CD4-positive, alpha-beta T cell (primary cell): ENCODE results near the gene ARNT2. TPM values are rescaled to one million over a fixed set of nuclear protein-coding genes. Genes with fewer than 3 reads are reported as not detected.

Experiments used
- ATAC-seq: fragments of 200-7000 bp; cut with Tn5 transposase; one replicate; pipeline ENCODE4 v1.10.0; 2022; ENCODE audit warnings: mild to moderate bottlenecking; ENCODE audit not compliant: poor library complexity
- CTCF ChIA-PET: fragments of 350-600 bp; sonication (Branson Sonifier 250); formaldehyde crosslinking; loops from one replicate; lab custom pipeline; 2021; ENCODE audit warnings: antibody characterized with exemption, inconsistent platforms; lab: Charles Lee
- POLR2A ChIA-PET: fragments of 350-600 bp; sonication (Branson Sonifier 250); formaldehyde crosslinking; loops from one replicate; lab custom pipeline; 2021; ENCODE audit warnings: antibody characterized with exemption, inconsistent platforms; lab: Charles Lee
- DNase-seq, 14 experiments: peaks; one replicate each; pipeline ENCODE4 v3.0.0-alpha.2; 2013 to 2020; ENCODE audit warnings: mixed read lengths in 2 of 14
- H3K27ac ChIP-seq, 2 donors: one replicate each; pipeline versions ENCODE4 v1.5.1 to v1.7.0; 2013; ENCODE audit warnings: low read length in 2 of 2, low read depth in 1 of 2, mild to moderate bottlenecking in 1 of 2
- H3K27me3 ChIP-seq, 2 experiments: 1 replicate in 1 of 2; 2 replicates in 1 of 2; pipeline versions ENCODE4 v1.6.1 to v1.7.0; 2013; ENCODE audit warnings: low read length in 2 of 2, control low read depth in 1 of 2, mild to moderate bottlenecking in 1 of 2, moderate library complexity in 1 of 2; ENCODE audit not compliant: insufficient read depth in 2 of 2, control insufficient read depth in 1 of 2
- H3K36me3 ChIP-seq: one replicate; pipeline ENCODE4 v1.6.1; 2013; ENCODE audit warnings: low read length, control low read depth; ENCODE audit not compliant: insufficient read depth
- H3K4me1 ChIP-seq: one replicate; pipeline ENCODE4 v1.6.1; 2013; ENCODE audit warnings: low read length, control low read depth; ENCODE audit not compliant: insufficient read depth
- H3K4me3 ChIP-seq: one replicate; pipeline ENCODE4 v1.5.1; 2013; ENCODE audit warnings: mild to moderate bottlenecking, low read length, moderate library complexity
- H3K9me3 ChIP-seq, 2 experiments: 1 replicate in 1 of 2; 2 replicates in 1 of 2; pipeline versions ENCODE4 v1.6.1 to v1.7.0; 2013; ENCODE audit warnings: low read length in 2 of 2, mild to moderate bottlenecking in 2 of 2, control low read depth in 1 of 2, moderate library complexity in 1 of 2; ENCODE audit not compliant: control insufficient read depth in 1 of 2, insufficient read depth in 1 of 2
- H3K27ac Mint-ChIP-seq: one replicate; pipeline ENCODE4 v1.8.0; 2020; ENCODE audit warnings: mixed read lengths
- H3K27me3 Mint-ChIP-seq: one replicate; pipeline ENCODE4 v1.8.0; 2021; ENCODE audit warnings: mixed read lengths
- H3K36me3 Mint-ChIP-seq: one replicate; pipeline ENCODE4 v1.8.0; 2021; ENCODE audit warnings: low read depth, mixed read lengths
- H3K4me1 Mint-ChIP-seq: one replicate; pipeline ENCODE4 v1.8.0; 2021; ENCODE audit warnings: low read depth, mixed read lengths
- H3K4me3 Mint-ChIP-seq: one replicate; pipeline ENCODE4 v1.8.0; 2020; ENCODE audit warnings: mild to moderate bottlenecking, mixed read lengths
- H3K9me3 Mint-ChIP-seq: one replicate; pipeline ENCODE4 v1.8.0; 2020; ENCODE audit warnings: mixed read lengths
- CTCF ChIP-seq: fragments of 200-600 bp; IDR thresholded peaks from one replicate; pipeline ENCODE4 v1.8.0; 2022; ENCODE audit warnings: antibody characterized with exemption, mild to moderate bottlenecking
- intact Hi-C, 2 experiments: fragments of 100-400 bp; cut with DNase I in 1 of 2; cut with micrococcal nuclease in 1 of 2; formaldehyde crosslinking; loops; one replicate each; pipeline versions ENCODE4 v1.15.1 to v1.9.0; 2023 to 2025; cut with DNase I, micrococcal nuclease
- total RNA-seq, 174 experiments: library from RNA in 2 of 174; stranded (reverse) in 2 of 174; gene quantifications; one replicate each; pipeline ENCODE4 v1.2.3 and lab custom pipeline; 2021 to 2026

The ARNT2 gene
- total RNA-seq, 2 experiments from 2014 or later = not detected

GRCh38 chr15:80609091-80609490 lies 204.9 kb downstream of the ARNT2 start:
- DNase-seq (no peak), ATAC-seq (no peak)
- Mint-ChIP-seq H3K36me3 (no peaks in the 10 kb centered on the region), H3K9me3 (no peaks in the 10 kb centered on the region), H3K27me3 (no peaks in the 10 kb centered on the region), H3K4me3 (no peak overlapping the region), H3K4me1 (no peaks in the 10 kb centered on the region), H3K27ac (no peak overlapping the region)
- Histone ChIP-seq H3K4me1 (no peaks in the 10 kb centered on the region), H3K27me3 (peaks cover 0 to 4% of the 10 kb centered on the region in 2 experiments), H3K9me3 (no peaks in the 10 kb centered on the region), H3K4me3 (no peak overlapping the region), H3K36me3 (no peaks in the 10 kb centered on the region), H3K27ac (no peak overlapping the region)
- intact Hi-C loops = no loop called here
- TF ChIP-seq CTCF = no peak
- CTCF ChIA-PET = no interaction called here
- POLR2A ChIA-PET = no interaction called here

- ChIA-PET POLR2A (no interaction called here), CTCF (no interaction called here)
- no peak for TF ChIP-seq CTCF
- no peaks in the 10 kb centered on the region for H3K9me3 Mint-ChIP-seq
- Histone ChIP-seq H3K4me1 (no peaks in the 10 kb centered on the region), H3K9me3 (no peaks in the 10 kb centered on the region), H3K4me3 (no peak overlapping the region), H3K27me3 (peaks cover 0 to 4% of the 10 kb centered on the region in 2 experiments), H3K36me3 (no peaks in the 10 kb centered on the region), H3K27ac (no peak overlapping the region)
- intact Hi-C loops = no loop called here
- H3K27ac Mint-ChIP-seq = no peak overlapping the region
- H3K4me1 Mint-ChIP-seq = no peaks in the 10 kb centered on the region
- H3K4me3 Mint-ChIP-seq = no peak overlapping the region
- H3K27me3 Mint-ChIP-seq = no peaks in the 10 kb centered on the region
- ATAC-seq = no peak
- no peak for DNase-seq
- H3K36me3 Mint-ChIP-seq = no peaks in the 10 kb centered on the region
These were observed 205.3 kb downstream of the ARNT2 start for GRCh38 chr15:80609512-80609946.

- H3K4me3 ChIP-seq = no peak overlapping the region
- H3K4me3 Mint-ChIP-seq = no peak overlapping the region
- ChIA-PET POLR2A (no interaction called here), CTCF (no interaction called here)
- no peaks in the 10 kb centered on the region for H3K9me3 ChIP-seq
- H3K9me3 Mint-ChIP-seq = no peaks in the 10 kb centered on the region
- H3K4me1 Mint-ChIP-seq = no peaks in the 10 kb centered on the region
- H3K27ac ChIP-seq = no peak overlapping the region
- ATAC-seq = no peak
- no peak for TF ChIP-seq CTCF
- intact Hi-C loops = no loop called here
- H3K27me3 ChIP-seq = no peaks in the 10 kb centered on the region
- no peak for DNase-seq
- H3K36me3 Mint-ChIP-seq = no peaks in the 10 kb centered on the region
- no peaks in the 10 kb centered on the region for H3K4me1 ChIP-seq
- H3K27ac Mint-ChIP-seq = no peak overlapping the region
- H3K36me3 ChIP-seq = no peaks in the 10 kb centered on the region
- H3K27me3 Mint-ChIP-seq = peaks cover 11% of the 10 kb centered on the region
These were observed 207.4 kb downstream of the ARNT2 start for GRCh38 chr15:80611543-80612080.
